Stimulated activated naive CD8-positive, alpha-beta T cell treated with anti-CD3 and anti-CD28 coated beads, Interleukin-15, amount 100 ng/mL, for 72 hours (primary cell): ENCODE results near the gene PPP1R36.
"Not testable (repeated sequence)": the region's sequence is repeated elsewhere in the genome, so short reads cannot be mapped to it uniquely, and the experiment has no call there.

Source experiments
- ATAC-seq: fragments of 150-1000 bp; cut with Tn5 transposase; 2 replicates; pipeline ENCODE4 v1.10.0; 2021; ENCODE audit warnings: mild to moderate bottlenecking, moderate library complexity
- DNase-seq, 2 donors: peaks; one replicate each; pipeline ENCODE4 v3.0.0; 2021 to 2022
- H3K27ac Mint-ChIP-seq, 2 donors: one replicate each; pipeline ENCODE4 v1.8.0; 2022; ENCODE audit warnings: mild to moderate bottlenecking in 2 of 2, mixed read lengths in 2 of 2, moderate library complexity in 2 of 2
- H3K27me3 Mint-ChIP-seq: one replicate; pipeline ENCODE4 v1.8.0; 2022; ENCODE audit warnings: mixed read lengths
- H3K4me1 Mint-ChIP-seq: one replicate; pipeline ENCODE4 v1.8.0; 2022; ENCODE audit warnings: mild to moderate bottlenecking, mixed read lengths
- H3K4me3 Mint-ChIP-seq, 2 donors: one replicate each; pipeline ENCODE4 v1.8.0; 2022; ENCODE audit warnings: mild to moderate bottlenecking in 2 of 2, mixed read lengths in 2 of 2, moderate library complexity in 1 of 2
- H3K9me3 Mint-ChIP-seq, 2 donors: one replicate each; pipeline ENCODE4 v1.8.0; 2022; ENCODE audit warnings: mixed read lengths in 2 of 2

Gene PPP1R36

GRCh38 chr14:64611358-64612020 lies 61.7 kb downstream of the PPP1R36 start:
- DNase-seq (no peak), ATAC-seq (no peak)
- Mint-ChIP-seq H3K9me3 (no peaks in the 10 kb centered on the region), H3K27me3 (peaks cover 13% of the 10 kb centered on the region), H3K4me3 (no peak overlapping the region), H3K4me1 (peaks cover 9% of the 10 kb centered on the region), H3K27ac (no peak overlapping the region)

GRCh38 chr14:64612021-64612380 lies 62.2 kb downstream of the PPP1R36 start:
- H3K9me3 Mint-ChIP-seq: no peaks in the 10 kb centered on the region
- no peak for DNase-seq
- peaks cover 9% of the 10 kb centered on the region for H3K4me1 Mint-ChIP-seq
- H3K27me3 Mint-ChIP-seq: peaks cover 8% of the 10 kb centered on the region
- H3K27ac Mint-ChIP-seq: no peak overlapping the region
- H3K4me3 Mint-ChIP-seq: no peak overlapping the region
- no peak for ATAC-seq

- Mint-ChIP-seq H3K27ac (peak overlapping the region in 1 of 2 donors; percentile 30), H3K27me3 (peaks cover 8% of the 10 kb centered on the region), H3K4me1 (peaks cover 9% of the 10 kb centered on the region), H3K9me3 (no peaks in the 10 kb centered on the region), H3K4me3 (no peak overlapping the region)
- DNase-seq: no peak
- ATAC-seq: no peak
Observed at GRCh38 chr14:64612971-64613666, 63.4 kb downstream of the PPP1R36 start.

- H3K27ac Mint-ChIP-seq: no peak overlapping the region
- peaks cover 9% of the 10 kb centered on the region for H3K4me1 Mint-ChIP-seq
- ATAC-seq: no peak
- H3K9me3 Mint-ChIP-seq: no peaks in the 10 kb centered on the region
- H3K27me3 Mint-ChIP-seq: peaks cover 8% of the 10 kb centered on the region
- no peak overlapping the region for H3K4me3 Mint-ChIP-seq
- DNase-seq: no peak
Observed at GRCh38 chr14:64614166-64614565, 64.4 kb downstream of the PPP1R36 start.

GRCh38 chr14:64614805-64615391 lies 65.1 kb downstream of the PPP1R36 start:
- DNase-seq (no peak), ATAC-seq (no peak)
- peaks cover 7% of the 10 kb centered on the region for H3K4me1 Mint-ChIP-seq
- H3K27me3 Mint-ChIP-seq: peaks cover 8% of the 10 kb centered on the region
- H3K9me3 Mint-ChIP-seq: no peaks in the 10 kb centered on the region
- peak overlapping the region in 1 of 2 donors; percentile 50 for H3K27ac Mint-ChIP-seq
- no peak overlapping the region for H3K4me3 Mint-ChIP-seq

- not testable (repeated sequence) for DNase-seq, H3K4me1 Mint-ChIP-seq, H3K4me3 Mint-ChIP-seq, H3K27ac Mint-ChIP-seq, H3K27me3 Mint-ChIP-seq, H3K9me3 Mint-ChIP-seq, ATAC-seq
Observed at GRCh38 chr14:64617872-64618408, 68.2 kb downstream of the PPP1R36 start.

GRCh38 chr14:64620910-64621309 lies 71.1 kb downstream of the PPP1R36 start:
- no peaks in the 10 kb centered on the region for H3K9me3 Mint-ChIP-seq
- no peak overlapping the region for H3K27ac Mint-ChIP-seq
- no peak overlapping the region for H3K4me3 Mint-ChIP-seq
- H3K27me3 Mint-ChIP-seq: no peaks in the 10 kb centered on the region
- DNase-seq: no peak
- H3K4me1 Mint-ChIP-seq: no peaks in the 10 kb centered on the region
- no peak for ATAC-seq

- no peaks in the 10 kb centered on the region for H3K9me3 Mint-ChIP-seq
- no peak overlapping the region for H3K4me3 Mint-ChIP-seq
- no peak overlapping the region for H3K27ac Mint-ChIP-seq
- no peaks in the 10 kb centered on the region for H3K27me3 Mint-ChIP-seq
- DNase-seq (no peak), ATAC-seq (no peak)
- H3K4me1 Mint-ChIP-seq: no peaks in the 10 kb centered on the region
Observed at GRCh38 chr14:64623554-64624165, 73.9 kb downstream of the PPP1R36 start.

- H3K27ac Mint-ChIP-seq: no peak overlapping the region
- H3K27me3 Mint-ChIP-seq: no peaks in the 10 kb centered on the region
- no peaks in the 10 kb centered on the region for H3K4me1 Mint-ChIP-seq
- H3K9me3 Mint-ChIP-seq: no peaks in the 10 kb centered on the region
- DNase-seq (no peak), ATAC-seq (no peak)
- H3K4me3 Mint-ChIP-seq: no peak overlapping the region
Observed at GRCh38 chr14:64625386-64626232, 75.8 kb downstream of the PPP1R36 start.

GRCh38 chr14:64628940-64629408 lies 79.2 kb downstream of the PPP1R36 start:
- no peak overlapping the region for H3K4me3 Mint-ChIP-seq
- DNase-seq: no peak
- ATAC-seq: no peak
- H3K27ac Mint-ChIP-seq: no peak overlapping the region
- no peaks in the 10 kb centered on the region for H3K4me1 Mint-ChIP-seq
- no peaks in the 10 kb centered on the region for H3K27me3 Mint-ChIP-seq
- no peaks in the 10 kb centered on the region for H3K9me3 Mint-ChIP-seq

- DNase-seq (no peak), ATAC-seq (no peak)
- H3K27ac Mint-ChIP-seq: no peak overlapping the region
- no peak overlapping the region for H3K4me3 Mint-ChIP-seq
- no peaks in the 10 kb centered on the region for H3K27me3 Mint-ChIP-seq
- H3K4me1 Mint-ChIP-seq: no peaks in the 10 kb centered on the region
- H3K9me3 Mint-ChIP-seq: no peaks in the 10 kb centered on the region
Observed at GRCh38 chr14:64630778-64631177, 81.0 kb downstream of the PPP1R36 start.

- not testable (repeated sequence) for ATAC-seq, H3K27me3 Mint-ChIP-seq, H3K9me3 Mint-ChIP-seq, H3K27ac Mint-ChIP-seq, H3K4me3 Mint-ChIP-seq, DNase-seq, H3K4me1 Mint-ChIP-seq
Observed at GRCh38 chr14:64631222-64631621, 81.5 kb downstream of the PPP1R36 start.

- H3K4me3 Mint-ChIP-seq: no peak overlapping the region
- peaks cover 9% of the 10 kb centered on the region for H3K4me1 Mint-ChIP-seq
- ATAC-seq: no peak
- no peaks in the 10 kb centered on the region for H3K9me3 Mint-ChIP-seq
- DNase-seq: no peak
- H3K27me3 Mint-ChIP-seq: no peaks in the 10 kb centered on the region
- no peak overlapping the region for H3K27ac Mint-ChIP-seq
Observed at GRCh38 chr14:64632056-64632455, 82.3 kb downstream of the PPP1R36 start.

- Mint-ChIP-seq H3K4me1 (peaks cover 10% of the 10 kb centered on the region), H3K27ac (no peak overlapping the region), H3K4me3 (no peak overlapping the region), H3K9me3 (no peaks in the 10 kb centered on the region), H3K27me3 (peaks cover 6% of the 10 kb centered on the region)
- ATAC-seq: no peak
- no peak for DNase-seq
Observed at GRCh38 chr14:64634558-64634957, 84.8 kb downstream of the PPP1R36 start.
